Skin epidermis (tissue), 12 donors: ENCODE measurements around the gene PMCH.
"Not testable (repeated sequence)": the region's sequence is repeated elsewhere in the genome, so short reads cannot be mapped to it uniquely, and the experiment has no call there.

Experiments
- H3K27ac ChIP-seq, 21 experiments: fragments of 200-600 bp; sonication (generic) in 11 of 21; one replicate each; pipeline ENCODE4 v1.5.0; 2020; ENCODE audit warnings: mild to moderate bottlenecking in 3 of 21, inconsistent platforms in 2 of 21, moderate library complexity in 2 of 21
- H3K4me3 ChIP-seq, 7 experiments: fragments of 200-600 bp; sonication (generic) in 2 of 7; one replicate each; pipeline ENCODE4 v1.5.0; 2020; ENCODE audit warnings: inconsistent platforms in 2 of 7, mild to moderate bottlenecking in 2 of 7, moderate library complexity in 1 of 7

The PMCH gene, protein sequence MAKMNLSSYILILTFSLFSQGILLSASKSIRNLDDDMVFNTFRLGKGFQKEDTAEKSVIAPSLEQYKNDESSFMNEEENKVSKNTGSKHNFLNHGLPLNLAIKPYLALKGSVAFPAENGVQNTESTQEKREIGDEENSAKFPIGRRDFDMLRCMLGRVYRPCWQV

DNA sequence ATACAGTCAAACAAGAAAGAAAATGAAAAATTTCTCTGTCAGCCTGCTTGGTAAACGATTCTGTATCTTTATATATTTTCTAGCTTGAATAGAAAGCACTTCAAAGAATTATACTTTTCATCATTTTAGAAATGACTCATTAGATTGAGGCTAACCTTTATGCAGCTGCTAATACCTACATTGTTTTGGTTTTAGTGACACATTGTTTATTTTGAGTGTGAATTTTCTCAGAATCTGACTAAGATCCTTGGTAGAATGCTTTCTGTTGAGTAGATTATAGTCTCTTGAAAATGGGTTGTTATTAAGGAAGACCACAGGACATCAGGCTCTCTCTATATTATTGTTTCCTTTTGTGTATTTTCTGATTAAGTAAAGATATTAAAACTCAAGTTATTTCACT lies at the start of gene PMCH:
Gene PMCH, minus strand, starts transcription at position 45 of the 400 bp plus-strand sequence. CDS start 63 bp downstream, outside the sequence.
- H3K4me3 ChIP-seq = no peak within 1 kb of the TSS
- H3K27ac ChIP-seq = no peak within 1 kb of the TSS

- H3K4me3 ChIP-seq, H3K27ac ChIP-seq: not testable (repeated sequence)
Measured at GRCh38 chr12:102240859-102241258, 43.2 kb upstream of the PMCH start.

DNA sequence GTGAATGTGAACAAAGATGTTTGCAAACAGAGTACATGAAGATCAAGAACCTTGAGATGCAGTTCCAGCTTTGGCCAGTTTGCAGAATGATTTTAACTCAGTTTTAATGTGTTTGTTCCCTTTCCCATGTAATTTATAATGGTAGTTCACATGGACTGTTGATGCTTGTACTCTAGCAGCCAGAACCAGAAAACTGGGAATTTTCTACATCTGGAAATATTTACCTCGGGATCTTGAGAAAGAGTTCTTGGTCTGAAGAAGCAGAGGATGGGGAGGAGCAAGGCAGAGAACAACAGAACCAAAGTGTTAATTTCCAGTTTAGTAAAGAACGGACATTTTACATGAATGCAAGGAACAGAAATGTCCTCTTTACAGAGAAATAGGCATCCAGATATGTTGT lies 37.0 kb upstream of the PMCH start:
- H3K27ac ChIP-seq = peak overlapping the region in 4 of 21 experiments; percentile 9 to 64 (median 44)

GRCh38 chr12:102232446-102232845 lies 34.8 kb upstream of the PMCH start:
- Histone ChIP-seq H3K27ac (peak overlapping the region in 1 of 21 experiments; percentile 30), H3K4me3 (no peak overlapping the region)

More for the DNA sequence above, 37.0 kb upstream of the PMCH start:
- no peak overlapping the region for H3K4me3 ChIP-seq

- no peak overlapping the region for H3K27ac ChIP-seq
- no peak overlapping the region for H3K4me3 ChIP-seq
Measured at GRCh38 chr12:102232036-102232435, 34.4 kb upstream of the PMCH start.

GRCh38 chr12:102227954-102228353 lies 30.3 kb upstream of the PMCH start:
- Histone ChIP-seq H3K27ac (no peak overlapping the region), H3K4me3 (no peak overlapping the region)

GRCh38 chr12:102220736-102221135 lies 23.1 kb upstream of the PMCH start:
- H3K4me3 ChIP-seq = no peak overlapping the region
- no peak overlapping the region for H3K27ac ChIP-seq

GRCh38 chr12:102215992-102216691 lies 18.5 kb upstream of the PMCH start:
- Histone ChIP-seq H3K4me3 (no peak overlapping the region), H3K27ac (no peak overlapping the region)

GRCh38 chr12:102204025-102204424 lies 6.4 kb upstream of the PMCH start:
- Histone ChIP-seq H3K27ac (no peak overlapping the region), H3K4me3 (no peak overlapping the region)

GRCh38 chr12:102202556-102202955 lies 4.9 kb upstream of the PMCH start:
- Histone ChIP-seq H3K4me3 (no peak overlapping the region), H3K27ac (no peak overlapping the region)

DNA sequence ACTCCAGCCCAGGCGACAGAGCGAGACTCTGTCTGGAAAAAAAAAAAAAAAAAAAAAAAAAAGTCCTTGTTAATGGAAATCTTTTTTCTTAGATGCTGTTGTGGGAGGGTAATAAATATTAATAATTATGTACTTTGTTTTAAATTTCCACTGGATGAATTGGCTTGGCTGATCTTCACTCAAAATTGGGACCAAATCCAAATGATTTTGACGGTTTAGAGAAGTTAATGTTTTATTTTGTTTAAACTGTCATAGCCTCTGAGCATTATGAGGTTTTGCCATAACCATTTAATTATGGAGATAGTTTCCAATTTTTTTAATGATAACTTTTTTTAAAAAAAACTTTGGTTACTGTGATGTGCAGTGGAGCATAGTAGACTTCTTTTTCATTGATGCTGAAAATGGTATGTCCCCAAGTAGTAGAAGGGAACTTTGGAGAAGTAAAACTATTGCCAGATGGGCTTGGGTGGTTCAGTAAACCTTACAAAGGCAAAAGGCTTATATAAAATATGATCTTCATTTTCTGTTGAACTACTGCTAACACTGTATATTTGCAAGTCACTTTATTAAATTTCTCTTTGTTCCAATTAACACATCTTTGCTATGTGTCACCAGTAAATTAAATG lies 3.9 kb upstream of the PMCH start:
- H3K4me3 ChIP-seq = no peak overlapping the region
- H3K27ac ChIP-seq = no peak overlapping the region

- no peak overlapping the region for H3K4me3 ChIP-seq
- no peak overlapping the region for H3K27ac ChIP-seq
Measured at GRCh38 chr12:102195826-102196225, 1.8 kb downstream of the PMCH start.

- no peak overlapping the region for H3K27ac ChIP-seq
- no peak overlapping the region for H3K4me3 ChIP-seq
Measured at GRCh38 chr12:102182635-102183034, 15.0 kb downstream of the PMCH start.

DNA sequence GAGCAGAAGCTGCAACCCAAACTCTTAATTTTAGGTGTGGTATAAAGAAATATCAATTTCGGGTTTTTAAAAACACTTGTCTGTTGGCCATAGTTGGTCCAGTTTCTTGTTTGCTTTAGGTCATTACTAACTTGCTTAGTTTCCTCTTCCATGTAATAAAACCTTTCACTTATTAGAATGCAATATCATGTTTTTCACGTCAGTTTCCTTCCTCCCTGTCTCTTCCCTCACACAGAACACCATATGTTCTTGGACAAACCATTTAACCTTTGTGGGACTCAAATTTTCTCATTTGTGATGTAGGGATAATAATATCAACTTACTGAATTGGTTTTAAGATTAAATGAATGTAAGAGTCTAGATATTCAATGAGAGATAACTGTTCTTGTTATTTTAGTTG lies 22.9 kb downstream of the PMCH start:
- H3K4me3 ChIP-seq = no peak overlapping the region
- no peak overlapping the region for H3K27ac ChIP-seq

GRCh38 chr12:102174117-102174516 lies 23.5 kb downstream of the PMCH start:
- no peak overlapping the region for H3K27ac ChIP-seq
- H3K4me3 ChIP-seq = no peak overlapping the region

GRCh38 chr12:102172436-102172835 lies 25.2 kb downstream of the PMCH start:
- Histone ChIP-seq H3K4me3 (no peak overlapping the region), H3K27ac (no peak overlapping the region)

GRCh38 chr12:102171951-102172350 lies 25.7 kb downstream of the PMCH start:
- Histone ChIP-seq H3K27ac (no peak overlapping the region), H3K4me3 (no peak overlapping the region)

- Histone ChIP-seq H3K27ac (no peak overlapping the region), H3K4me3 (no peak overlapping the region)
Measured at GRCh38 chr12:102169922-102170621, 27.6 kb downstream of the PMCH start.

GRCh38 chr12:102167821-102168604 lies 29.6 kb downstream of the PMCH start:
- H3K27ac ChIP-seq = peak overlapping the region in 9 of 21 experiments; percentile 3 to 56 (median 40)
- no peak overlapping the region for H3K4me3 ChIP-seq

DNA sequence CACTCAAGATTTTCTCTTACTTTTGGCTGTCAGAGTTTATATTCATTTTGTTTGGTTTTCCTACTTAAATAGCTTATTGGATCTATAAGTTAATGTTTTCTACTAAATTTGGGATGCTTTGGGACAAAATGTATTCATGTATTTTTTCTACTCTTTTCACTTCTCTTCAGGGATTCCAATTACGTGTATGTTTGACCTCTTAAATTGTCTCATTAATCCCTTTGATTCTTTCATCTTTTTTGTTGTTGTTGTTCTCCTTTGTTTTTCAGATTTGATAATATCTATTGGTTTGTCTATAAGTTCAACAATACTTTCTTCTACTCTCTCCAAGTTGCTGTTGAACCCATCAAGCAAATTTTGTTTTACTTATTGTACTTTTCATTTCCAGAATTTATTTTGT lies 34.2 kb downstream of the PMCH start:
- no peak overlapping the region for H3K4me3 ChIP-seq
- H3K27ac ChIP-seq = no peak overlapping the region
